CD4-positive, alpha-beta T cell treated with Interleukin-17A for 4 hours (primary cell): ENCODE data around the gene RBM4B.
A peak's percentile ranks its signal among the peaks of the same experiment; 100 is the strongest.

Source experiments
- DNase-seq: peaks from one replicate; pipeline ENCODE4 v3.0.0-alpha.2; 2020; ENCODE audit warnings: mixed read lengths

Gene RBM4B

GRCh38 chr11:66705587-66706335 is 28.1 kb upstream of the RBM4B start:
- no peak for DNase-seq

- no peak for DNase-seq
Measured at GRCh38 chr11:66704659-66705360, 27.1 kb upstream of the RBM4B start.

- DNase-seq, result peak; percentile 8
Measured at GRCh38 chr11:66701432-66702240, 23.9 kb upstream of the RBM4B start.

GRCh38 chr11:66700742-66701141 is 23.1 kb upstream of the RBM4B start:
- no peak for DNase-seq

- DNase-seq, result no peak
Measured at GRCh38 chr11:66700337-66700736, 22.6 kb upstream of the RBM4B start.

- DNase-seq, result no peak
Measured at GRCh38 chr11:66698491-66698890, 20.8 kb upstream of the RBM4B start.

- DNase-seq, result no peak
Measured at GRCh38 chr11:66697988-66698387, 20.3 kb upstream of the RBM4B start.

- no peak for DNase-seq
Measured at GRCh38 chr11:66696146-66696545, 18.5 kb upstream of the RBM4B start.

GRCh38 chr11:66694732-66695207 is 17.1 kb upstream of the RBM4B start:
- DNase-seq, result peak; percentile 90

GRCh38 chr11:66694056-66694410 is 16.3 kb upstream of the RBM4B start:
- no peak for DNase-seq

GRCh38 chr11:66693356-66694055 is 15.8 kb upstream of the RBM4B start:
- no peak for DNase-seq

- DNase-seq, result no peak
Measured at GRCh38 chr11:66692871-66693331, 15.2 kb upstream of the RBM4B start.

GRCh38 chr11:66692446-66692845 is 14.8 kb upstream of the RBM4B start:
- no peak for DNase-seq

- no peak for DNase-seq
Measured at GRCh38 chr11:66691311-66691980, 13.8 kb upstream of the RBM4B start.

GRCh38 chr11:66689661-66690590 is 12.2 kb upstream of the RBM4B start:
- no peak for DNase-seq

GRCh38 chr11:66688561-66689534 is 11.2 kb upstream of the RBM4B start:
- no peak for DNase-seq

- no peak for DNase-seq
Measured at GRCh38 chr11:66687831-66688281, 10.2 kb upstream of the RBM4B start.

- DNase-seq, result no peak
Measured at GRCh38 chr11:66686801-66687750, 9.4 kb upstream of the RBM4B start.
